Loucy (cell line): ENCODE measurements around the gene DCD.

Experiments used
- H2AFZ ChIP-seq: fragments of 200-600 bp; sonication (generic); 2 replicates; pipeline ENCODE4 v1.6.0; 2016; ENCODE audit warnings: antibody characterized with exemption, mild to moderate bottlenecking, low read length, moderate library complexity
- H3F3A ChIP-seq: fragments of 200-600 bp; 2 replicates; pipeline ENCODE4 v1.6.0; 2016; ENCODE audit warnings: antibody characterized with exemption, low read depth, mild to moderate bottlenecking
- H3K27me3 ChIP-seq: fragments of 200-600 bp; sonication (generic); 2 replicates; pipeline ENCODE4 v1.6.1; 2014; ENCODE audit warnings: low read length, mild to moderate bottlenecking; ENCODE audit not compliant: insufficient read depth, poor library complexity, severe bottlenecking
- H3K36me3 ChIP-seq: fragments of 200-600 bp; sonication (generic); 2 replicates; pipeline ENCODE4 v1.6.1; 2016; ENCODE audit warnings: low read length; ENCODE audit not compliant: insufficient read depth
- H3K4me1 ChIP-seq: fragments of 200-600 bp; sonication (generic); 2 replicates; pipeline ENCODE4 v1.5.1; 2014; ENCODE audit warnings: low read length, mild to moderate bottlenecking; ENCODE audit not compliant: insufficient read depth, poor library complexity, severe bottlenecking
- H3K4me2 ChIP-seq: fragments of 200-600 bp; sonication (generic); 2 replicates; pipeline ENCODE4 v1.6.0; 2014; ENCODE audit warnings: antibody characterized with exemption, low read length, low read depth, mild to moderate bottlenecking; ENCODE audit not compliant: poor library complexity, severe bottlenecking
- H3K4me3 ChIP-seq: fragments of 200-600 bp; sonication (generic); 2 replicates; pipeline ENCODE4 v1.5.1; 2014; ENCODE audit warnings: low read length, mild to moderate bottlenecking, mixed read lengths; ENCODE audit not compliant: poor library complexity, severe bottlenecking
- H3K79me2 ChIP-seq: fragments of 200-600 bp; sonication (generic); 2 replicates; pipeline ENCODE4 v1.6.1; 2014; ENCODE audit warnings: low read length; ENCODE audit not compliant: insufficient read depth
- H3K9ac ChIP-seq: fragments of 200-600 bp; sonication (generic); 2 replicates; pipeline ENCODE4 v1.6.0; 2014; ENCODE audit warnings: mild to moderate bottlenecking, low read depth, low read length, moderate library complexity; ENCODE audit not compliant: poor library complexity, severe bottlenecking
- H3K9me2 ChIP-seq: fragments of 200-600 bp; sonication (generic); replicated peaks from 2 replicates; pipeline ENCODE4 v1.6.1; 2016; ENCODE audit warnings: low read depth, low read length, mixed read lengths
- H3K9me3 ChIP-seq: fragments of 200-600 bp; sonication (generic); 2 replicates; pipeline ENCODE4 v1.6.1; 2014; ENCODE audit warnings: mild to moderate bottlenecking, antibody characterized with exemption, low read length, low read depth; ENCODE audit not compliant: insufficient read depth
- H4K20me1 ChIP-seq: fragments of 200-600 bp; sonication (generic); 2 replicates; pipeline ENCODE4 v1.6.0; 2014; ENCODE audit warnings: antibody characterized with exemption, low read length, mild to moderate bottlenecking; ENCODE audit not compliant: insufficient read depth, poor library complexity, severe bottlenecking
- EZH2phosphoT487 ChIP-seq: fragments of 200-600 bp; IDR thresholded peaks from 2 replicates; pipeline ENCODE4 v1.6.1; 2018; ENCODE audit warnings: antibody characterized with exemption, mild to moderate bottlenecking, moderate library complexity, borderline replicate concordance
- TF ChIP-seq, protein P1 (sequence below): fragments of 200-600 bp; sonication (generic); conservative IDR thresholded peaks from 2 replicates; pipeline ENCODE4 v1.5.1; 2014; ENCODE audit warnings: mild to moderate bottlenecking, antibody characterized with exemption, low read length

DCD gene

DNA sequence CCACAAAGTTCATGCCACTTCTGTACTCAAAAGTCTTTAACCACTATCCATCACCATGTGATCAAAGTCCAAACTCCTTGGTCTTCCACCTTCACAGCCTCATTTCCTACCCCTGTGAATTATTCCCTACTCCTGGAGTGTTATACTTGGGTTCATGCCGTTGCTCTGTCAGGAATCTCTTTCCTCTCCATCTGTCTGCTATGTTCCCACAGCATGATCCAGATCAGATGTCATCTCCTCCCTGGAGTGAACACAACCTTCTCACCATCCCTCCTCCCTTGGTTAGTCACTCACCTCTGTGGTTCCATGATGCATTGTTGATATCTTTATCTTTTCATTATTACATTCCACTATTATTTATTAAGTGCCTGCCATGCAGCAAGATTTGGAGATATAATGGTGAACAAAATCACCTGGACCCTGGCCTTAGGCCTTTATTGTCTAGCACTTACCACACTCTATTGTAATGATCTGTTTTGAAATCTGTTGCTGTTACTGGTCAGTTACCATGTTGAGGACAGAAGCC, 35.9 kb downstream of the DCD start:
- no peaks in the 10 kb centered on the region for H3K4me1 ChIP-seq
- H3K9me3 ChIP-seq: no peaks in the 10 kb centered on the region
- H4K20me1 ChIP-seq: no peaks in the 10 kb centered on the region
- TF ChIP-seq, protein P1, sequence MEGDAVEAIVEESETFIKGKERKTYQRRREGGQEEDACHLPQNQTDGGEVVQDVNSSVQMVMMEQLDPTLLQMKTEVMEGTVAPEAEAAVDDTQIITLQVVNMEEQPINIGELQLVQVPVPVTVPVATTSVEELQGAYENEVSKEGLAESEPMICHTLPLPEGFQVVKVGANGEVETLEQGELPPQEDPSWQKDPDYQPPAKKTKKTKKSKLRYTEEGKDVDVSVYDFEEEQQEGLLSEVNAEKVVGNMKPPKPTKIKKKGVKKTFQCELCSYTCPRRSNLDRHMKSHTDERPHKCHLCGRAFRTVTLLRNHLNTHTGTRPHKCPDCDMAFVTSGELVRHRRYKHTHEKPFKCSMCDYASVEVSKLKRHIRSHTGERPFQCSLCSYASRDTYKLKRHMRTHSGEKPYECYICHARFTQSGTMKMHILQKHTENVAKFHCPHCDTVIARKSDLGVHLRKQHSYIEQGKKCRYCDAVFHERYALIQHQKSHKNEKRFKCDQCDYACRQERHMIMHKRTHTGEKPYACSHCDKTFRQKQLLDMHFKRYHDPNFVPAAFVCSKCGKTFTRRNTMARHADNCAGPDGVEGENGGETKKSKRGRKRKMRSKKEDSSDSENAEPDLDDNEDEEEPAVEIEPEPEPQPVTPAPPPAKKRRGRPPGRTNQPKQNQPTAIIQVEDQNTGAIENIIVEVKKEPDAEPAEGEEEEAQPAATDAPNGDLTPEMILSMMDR: no peak
- TF ChIP-seq EZH2phosphoT487: no peak
- no peak overlapping the region for H3K4me3 ChIP-seq
- H3K79me2 ChIP-seq: no peaks in the 10 kb centered on the region
- H3K36me3 ChIP-seq: no peaks in the 10 kb centered on the region
- H3K27me3 ChIP-seq: no peaks in the 10 kb centered on the region
- no peaks in the 10 kb centered on the region for H3F3A ChIP-seq
- no peak overlapping the region for H3K9ac ChIP-seq
- no peaks in the 10 kb centered on the region for H3K9me2 ChIP-seq
- no peak overlapping the region for H3K4me2 ChIP-seq
- no peak overlapping the region for H2AFZ ChIP-seq

DNA sequence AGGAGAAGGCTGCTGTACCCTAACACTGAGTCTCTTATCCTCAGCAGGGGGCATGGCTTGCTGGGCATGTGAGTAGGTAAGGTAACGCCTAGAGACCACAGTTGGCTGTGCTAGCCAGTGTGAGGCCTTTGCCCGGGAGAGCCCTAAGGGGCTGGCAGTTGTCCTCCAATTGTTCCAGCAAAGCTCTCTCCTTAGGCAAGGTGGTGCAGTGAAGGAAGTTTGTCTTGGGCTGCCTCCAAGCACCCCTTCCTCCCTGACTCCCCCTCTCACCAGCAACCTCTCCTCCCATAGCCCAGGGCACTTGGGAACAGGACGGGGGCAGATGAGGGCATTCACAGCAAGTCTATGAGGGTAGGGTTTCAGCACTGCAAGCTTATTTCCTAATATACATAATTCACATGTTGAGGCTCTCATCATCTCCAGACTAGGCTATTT, 36.4 kb downstream of the DCD start:
- no peak overlapping the region for H2AFZ ChIP-seq
- no peaks in the 10 kb centered on the region for H3K79me2 ChIP-seq
- TF ChIP-seq EZH2phosphoT487: no peak
- H3K9ac ChIP-seq: no peak overlapping the region
- no peaks in the 10 kb centered on the region for H3K27me3 ChIP-seq
- H3K4me3 ChIP-seq: no peak overlapping the region
- H3K36me3 ChIP-seq: no peaks in the 10 kb centered on the region
- H3K4me2 ChIP-seq: no peak overlapping the region
- no peaks in the 10 kb centered on the region for H3F3A ChIP-seq
- no peaks in the 10 kb centered on the region for H3K4me1 ChIP-seq
- no peaks in the 10 kb centered on the region for H4K20me1 ChIP-seq
- H3K9me3 ChIP-seq: no peaks in the 10 kb centered on the region
- no peaks in the 10 kb centered on the region for H3K9me2 ChIP-seq

DNA sequence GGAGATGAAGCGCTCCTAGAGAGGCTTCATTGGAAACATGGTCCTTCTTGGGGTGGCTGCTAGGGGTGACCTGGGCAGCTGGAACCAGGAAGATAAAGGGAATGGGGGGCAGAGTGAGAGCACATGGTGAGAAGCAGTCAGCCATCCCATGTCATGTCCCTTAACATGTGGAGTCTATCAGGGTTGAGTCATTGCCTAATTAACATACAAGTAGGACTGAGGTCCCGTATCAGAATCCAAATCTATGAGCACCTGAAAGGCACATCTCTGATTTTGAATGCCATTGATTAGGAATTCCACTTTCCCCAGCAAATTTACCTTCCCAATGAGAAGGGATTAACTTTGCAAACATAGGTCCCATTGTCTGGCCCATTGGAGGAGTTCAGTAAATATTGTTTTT, 39.4 kb downstream of the DCD start:
- no peaks in the 10 kb centered on the region for H3K9me3 ChIP-seq
- no peak overlapping the region for H2AFZ ChIP-seq
- H4K20me1 ChIP-seq: no peaks in the 10 kb centered on the region
- no peaks in the 10 kb centered on the region for H3K36me3 ChIP-seq
- H3K4me2 ChIP-seq: no peak overlapping the region
- no peaks in the 10 kb centered on the region for H3K9me2 ChIP-seq
- H3K4me1 ChIP-seq: peaks cover under 1% of the 10 kb centered on the region
- H3K79me2 ChIP-seq: no peaks in the 10 kb centered on the region
- TF ChIP-seq EZH2phosphoT487: no peak
- TF ChIP-seq, protein P1: no peak
- H3K4me3 ChIP-seq: no peak overlapping the region
- H3K9ac ChIP-seq: no peak overlapping the region
- no peaks in the 10 kb centered on the region for H3F3A ChIP-seq
- H3K27me3 ChIP-seq: no peaks in the 10 kb centered on the region

DNA sequence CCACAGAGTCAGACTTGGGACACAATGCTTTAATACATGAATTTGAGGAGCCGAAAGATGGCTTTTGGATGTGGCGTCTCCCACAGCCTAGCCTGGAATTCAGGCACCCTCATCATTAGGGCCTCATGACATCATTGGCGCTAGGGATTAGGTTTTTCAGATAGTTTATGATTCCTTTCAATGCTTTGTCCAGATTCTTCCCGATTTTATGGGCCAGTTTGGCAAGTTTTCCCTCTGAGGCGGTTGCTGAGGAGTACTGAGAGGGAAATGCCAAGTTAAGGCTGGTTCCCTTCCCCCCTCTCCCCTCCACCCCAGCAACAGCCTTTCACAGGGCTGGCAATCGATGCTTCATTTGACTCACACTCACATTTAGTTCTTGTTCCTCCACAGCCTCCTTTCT, 40.0 kb downstream of the DCD start:
- no peaks in the 10 kb centered on the region for H3K79me2 ChIP-seq
- H3K9ac ChIP-seq: no peak overlapping the region
- no peak overlapping the region for H3K4me2 ChIP-seq
- H3K36me3 ChIP-seq: no peaks in the 10 kb centered on the region
- no peaks in the 10 kb centered on the region for H4K20me1 ChIP-seq
- H3K9me3 ChIP-seq: no peaks in the 10 kb centered on the region
- H3K4me1 ChIP-seq: peaks cover 6% of the 10 kb centered on the region
- no peak for TF ChIP-seq EZH2phosphoT487
- H3K9me2 ChIP-seq: no peaks in the 10 kb centered on the region
- H2AFZ ChIP-seq: no peak overlapping the region
- H3F3A ChIP-seq: no peaks in the 10 kb centered on the region
- H3K4me3 ChIP-seq: no peak overlapping the region
- H3K27me3 ChIP-seq: no peaks in the 10 kb centered on the region
